GM19025 (cell line): ENCODE results near the gene CACNB4.
"Not testable (repeated sequence)": the region's sequence is repeated elsewhere in the genome, so short reads cannot be mapped to it uniquely, and the experiment has no call there.

Source experiments
- ATAC-seq: cut with Tn5 transposase; IDR thresholded peaks from one replicate; pipeline ENCODE4 v1.9.1; 2021; ENCODE audit warnings: mild to moderate bottlenecking, low read depth, moderate library complexity; ENCODE audit not compliant: unreplicated experiment

Gene CACNB4

GRCh38 chr2:151952691-151953456, 146.0 kb downstream of the CACNB4 start:
- ATAC-seq = no peak

- no peak for ATAC-seq
Measured at GRCh38 chr2:151947813-151948165, 151.1 kb downstream of the CACNB4 start.

- ATAC-seq = no peak
Measured at GRCh38 chr2:151946899-151947812, 151.7 kb downstream of the CACNB4 start.

- no peak for ATAC-seq
Measured at GRCh38 chr2:151946250-151946884, 152.5 kb downstream of the CACNB4 start.

GRCh38 chr2:151945602-151946001, 153.2 kb downstream of the CACNB4 start:
- ATAC-seq = no peak

GRCh38 chr2:151945186-151945585, 153.7 kb downstream of the CACNB4 start:
- ATAC-seq = no peak

- no peak for ATAC-seq
Measured at GRCh38 chr2:151943461-151943860, 155.4 kb downstream of the CACNB4 start.

GRCh38 chr2:151942540-151943205, 156.2 kb downstream of the CACNB4 start:
- not testable (repeated sequence) for ATAC-seq

- no peak for ATAC-seq
Measured at GRCh38 chr2:151937966-151938365, 160.9 kb downstream of the CACNB4 start.

GRCh38 chr2:151936626-151937025, 162.2 kb downstream of the CACNB4 start:
- ATAC-seq = no peak

- no peak for ATAC-seq
Measured at GRCh38 chr2:151933266-151933804, 165.5 kb downstream of the CACNB4 start.

- no peak for ATAC-seq
Measured at GRCh38 chr2:151931756-151932155, 167.1 kb downstream of the CACNB4 start.

- ATAC-seq = no peak
Measured at GRCh38 chr2:151931030-151931611, 167.7 kb downstream of the CACNB4 start.

- no peak for ATAC-seq
Measured at GRCh38 chr2:151930042-151930441, 168.8 kb downstream of the CACNB4 start.

GRCh38 chr2:151928380-151928779, 170.5 kb downstream of the CACNB4 start:
- no peak for ATAC-seq

GRCh38 chr2:151927501-151928221, 171.2 kb downstream of the CACNB4 start:
- ATAC-seq = no peak

- ATAC-seq = no peak
Measured at GRCh38 chr2:151922845-151923666, 175.8 kb downstream of the CACNB4 start.

GRCh38 chr2:151919786-151920185, 179.1 kb downstream of the CACNB4 start:
- ATAC-seq = no peak
